CD4-positive, alpha-beta T cell treated with Interferon gamma for 1 hour (primary cell): ENCODE data around the gene RAPGEF3.
A peak's percentile ranks its signal among the peaks of the same experiment; 100 is the strongest.

Experiments
- DNase-seq: peaks from one replicate; pipeline ENCODE4 v3.0.0-alpha.2; 2020

RAPGEF3 gene, protein sequence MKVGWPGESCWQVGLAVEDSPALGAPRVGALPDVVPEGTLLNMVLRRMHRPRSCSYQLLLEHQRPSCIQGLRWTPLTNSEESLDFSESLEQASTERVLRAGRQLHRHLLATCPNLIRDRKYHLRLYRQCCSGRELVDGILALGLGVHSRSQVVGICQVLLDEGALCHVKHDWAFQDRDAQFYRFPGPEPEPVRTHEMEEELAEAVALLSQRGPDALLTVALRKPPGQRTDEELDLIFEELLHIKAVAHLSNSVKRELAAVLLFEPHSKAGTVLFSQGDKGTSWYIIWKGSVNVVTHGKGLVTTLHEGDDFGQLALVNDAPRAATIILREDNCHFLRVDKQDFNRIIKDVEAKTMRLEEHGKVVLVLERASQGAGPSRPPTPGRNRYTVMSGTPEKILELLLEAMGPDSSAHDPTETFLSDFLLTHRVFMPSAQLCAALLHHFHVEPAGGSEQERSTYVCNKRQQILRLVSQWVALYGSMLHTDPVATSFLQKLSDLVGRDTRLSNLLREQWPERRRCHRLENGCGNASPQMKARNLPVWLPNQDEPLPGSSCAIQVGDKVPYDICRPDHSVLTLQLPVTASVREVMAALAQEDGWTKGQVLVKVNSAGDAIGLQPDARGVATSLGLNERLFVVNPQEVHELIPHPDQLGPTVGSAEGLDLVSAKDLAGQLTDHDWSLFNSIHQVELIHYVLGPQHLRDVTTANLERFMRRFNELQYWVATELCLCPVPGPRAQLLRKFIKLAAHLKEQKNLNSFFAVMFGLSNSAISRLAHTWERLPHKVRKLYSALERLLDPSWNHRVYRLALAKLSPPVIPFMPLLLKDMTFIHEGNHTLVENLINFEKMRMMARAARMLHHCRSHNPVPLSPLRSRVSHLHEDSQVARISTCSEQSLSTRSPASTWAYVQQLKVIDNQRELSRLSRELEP

DNA sequence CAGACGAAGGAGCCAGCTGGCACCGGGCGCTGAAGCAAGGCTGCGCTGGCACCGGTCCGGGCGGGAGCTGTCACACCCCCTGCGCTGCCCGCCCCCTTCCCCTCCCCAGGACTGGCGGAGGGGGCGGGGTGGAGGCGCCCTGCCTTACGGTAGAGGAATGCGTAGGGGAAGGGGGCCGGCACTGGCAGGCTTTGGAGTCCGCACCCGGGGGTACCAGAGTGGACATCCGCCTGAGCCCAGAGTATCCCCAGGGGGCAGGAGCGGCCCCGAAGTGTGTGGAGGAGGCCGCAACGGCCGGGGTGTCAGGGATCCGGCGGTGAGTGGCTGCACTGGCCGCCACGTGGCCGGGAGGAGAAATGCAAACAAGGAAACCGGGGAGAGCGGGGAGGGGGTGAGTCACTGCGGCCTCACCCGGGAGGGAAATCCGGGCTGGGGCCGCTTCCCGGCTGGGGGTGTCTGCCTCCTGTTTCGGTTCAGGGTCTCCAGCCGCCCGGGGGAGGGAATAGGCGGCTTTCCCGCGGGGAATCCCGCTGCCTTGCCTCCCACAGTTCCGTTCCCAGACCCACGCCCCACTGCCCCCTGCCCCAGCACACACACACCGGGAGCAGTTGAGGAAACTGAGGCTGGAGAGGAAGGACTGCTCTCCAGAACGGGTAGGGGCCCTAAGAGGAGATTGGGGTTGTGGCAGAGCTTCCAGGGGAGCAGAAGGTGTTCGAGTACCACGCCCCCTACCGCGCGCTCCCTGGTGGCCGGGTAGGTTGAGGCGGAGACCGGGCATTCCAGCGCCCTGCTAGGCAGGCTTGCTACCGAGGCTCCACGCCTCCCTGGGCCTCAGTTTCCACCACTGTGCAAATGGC lies at the start of gene RAPGEF3:
RAPGEF3 (minus strand) TSS at position 47 of the 857 bp plus-strand sequence. CDS start 324 bp downstream, outside the sequence.
- DNase-seq: peak; percentile 68

DNA sequence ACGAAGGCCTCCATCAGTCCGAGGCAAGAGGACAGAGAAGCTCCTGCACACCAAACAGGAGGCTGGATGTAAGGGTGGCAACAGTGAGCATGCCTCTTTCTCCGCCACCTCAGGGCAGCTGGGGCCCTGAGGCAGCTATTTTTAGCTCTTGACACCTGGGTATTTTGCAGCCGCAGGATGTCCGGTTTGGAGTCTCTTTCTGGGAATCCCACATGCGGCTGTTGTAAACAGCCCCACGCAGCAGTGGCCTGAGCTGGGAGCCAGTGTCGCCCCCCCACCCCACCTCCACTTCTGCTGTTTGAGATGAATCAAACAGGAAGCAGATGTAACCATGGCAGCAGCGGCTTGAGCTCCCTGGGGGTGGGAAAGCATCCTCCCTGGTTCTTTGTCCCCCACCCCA lies 49.4 kb upstream of the RAPGEF3 start:
- peak; percentile 88 for DNase-seq

DNA sequence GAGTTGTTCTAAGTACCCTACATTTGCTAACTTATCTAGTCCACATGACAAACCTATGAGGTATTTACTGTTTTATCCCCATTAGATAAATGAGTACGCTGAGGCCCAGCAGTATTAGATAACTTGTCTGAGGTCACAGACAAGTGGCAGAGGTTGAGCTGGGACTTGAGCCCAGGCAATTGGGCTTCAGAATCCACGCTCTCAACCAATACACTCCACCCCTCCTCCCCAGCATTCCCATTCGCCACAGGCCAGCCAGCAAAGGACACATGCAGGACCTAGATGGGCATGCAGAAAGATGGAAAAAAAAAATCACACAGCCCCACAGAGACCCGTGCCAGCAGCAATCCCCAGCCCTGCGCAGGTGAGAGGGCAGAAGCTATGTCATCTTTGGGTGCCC lies 48.7 kb upstream of the RAPGEF3 start:
- no peak for DNase-seq

DNA sequence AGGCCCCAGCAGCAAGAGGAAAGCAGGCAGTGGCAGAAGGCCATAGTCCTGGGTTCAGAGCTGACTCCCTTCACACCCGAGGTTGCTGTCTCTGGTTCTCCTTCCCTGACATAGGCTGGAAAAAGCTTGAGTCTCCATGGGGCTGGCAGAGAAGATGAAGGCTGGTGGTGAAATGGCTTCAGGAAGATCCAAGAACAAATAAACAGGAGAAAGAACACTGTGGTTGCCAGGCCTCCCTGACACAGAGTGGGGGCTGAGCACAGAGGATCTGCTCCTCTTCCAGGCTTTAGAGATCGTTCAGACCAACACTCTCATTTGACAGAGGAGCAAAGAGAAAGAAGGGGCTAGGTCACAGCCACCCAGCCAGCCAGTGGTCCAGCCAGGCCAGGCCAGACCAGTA lies 46.7 kb upstream of the RAPGEF3 start:
- DNase-seq: no peak

DNA sequence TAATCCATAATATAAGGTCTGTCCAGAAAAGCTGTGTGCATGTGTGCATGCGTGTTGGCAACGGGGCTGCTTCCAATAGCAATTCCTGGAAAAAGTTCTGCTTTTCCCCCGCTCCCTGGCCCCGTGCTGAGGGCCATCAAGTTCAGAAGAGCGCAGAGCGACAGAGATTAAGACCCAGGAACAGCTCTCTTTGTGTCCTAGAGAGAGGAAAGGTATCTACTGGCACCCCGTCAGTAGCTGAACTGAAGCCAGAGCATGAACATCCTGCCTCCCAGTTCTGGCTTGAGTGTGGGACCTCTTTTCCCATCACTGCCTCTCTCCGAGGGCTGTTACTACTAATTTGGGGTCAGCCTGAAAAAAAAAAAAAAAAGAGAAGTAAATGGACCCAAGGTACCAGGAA lies 45.5 kb upstream of the RAPGEF3 start:
- no peak for DNase-seq

DNA sequence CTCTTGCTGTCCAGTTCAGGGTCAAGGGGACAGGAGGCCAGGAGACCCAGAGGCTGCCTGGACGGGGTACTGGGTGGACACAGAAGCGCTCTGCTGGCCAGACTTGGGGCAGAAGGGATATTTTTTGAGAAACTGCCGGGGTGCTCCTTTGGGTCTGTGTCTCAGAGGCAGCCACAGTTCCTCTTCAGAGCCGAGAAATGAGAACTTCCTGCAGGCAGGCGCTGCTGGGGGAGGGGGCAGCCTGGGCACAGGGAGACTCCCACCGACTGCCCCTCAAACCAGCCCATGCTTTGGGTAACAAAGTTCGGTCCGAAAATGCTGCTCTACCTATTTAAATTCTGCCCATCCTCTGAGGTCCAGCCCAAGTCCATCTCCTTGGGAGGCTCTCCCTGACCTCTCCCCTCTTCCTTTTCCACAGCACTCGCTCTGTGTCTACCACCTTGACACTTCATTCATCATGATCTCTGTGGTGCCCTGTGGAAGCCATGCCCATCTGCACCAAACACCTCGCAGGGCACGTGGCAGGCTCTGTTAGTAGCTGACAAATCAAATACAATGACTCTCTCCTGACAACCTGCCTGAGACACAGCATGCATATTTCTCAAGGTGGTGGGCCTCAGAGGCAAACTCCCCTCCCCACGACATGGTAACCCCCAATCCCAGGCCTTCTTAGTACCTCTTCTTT lies 44.7 kb upstream of the RAPGEF3 start:
- DNase-seq: no peak

DNA sequence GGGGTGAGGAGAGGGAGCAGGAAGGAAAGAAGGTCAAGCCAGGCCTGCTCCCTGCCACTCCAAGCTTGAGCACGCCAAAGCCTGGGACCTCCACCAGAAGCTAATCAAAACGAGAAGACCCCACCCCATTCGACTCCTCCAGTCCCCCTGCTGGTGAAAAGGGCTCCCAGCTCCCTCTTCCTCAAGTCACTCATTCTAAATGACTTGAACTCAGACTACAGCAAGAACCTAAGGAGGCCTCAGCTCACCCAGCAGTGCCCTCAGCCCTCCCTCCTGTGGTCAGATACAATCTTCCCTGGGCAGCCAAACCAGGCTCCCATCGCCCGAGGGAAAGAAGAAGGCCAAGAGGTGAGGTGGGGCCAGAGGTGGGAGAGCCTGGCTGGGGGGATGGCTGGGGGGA lies 43.6 kb upstream of the RAPGEF3 start:
- DNase-seq: no peak

DNA sequence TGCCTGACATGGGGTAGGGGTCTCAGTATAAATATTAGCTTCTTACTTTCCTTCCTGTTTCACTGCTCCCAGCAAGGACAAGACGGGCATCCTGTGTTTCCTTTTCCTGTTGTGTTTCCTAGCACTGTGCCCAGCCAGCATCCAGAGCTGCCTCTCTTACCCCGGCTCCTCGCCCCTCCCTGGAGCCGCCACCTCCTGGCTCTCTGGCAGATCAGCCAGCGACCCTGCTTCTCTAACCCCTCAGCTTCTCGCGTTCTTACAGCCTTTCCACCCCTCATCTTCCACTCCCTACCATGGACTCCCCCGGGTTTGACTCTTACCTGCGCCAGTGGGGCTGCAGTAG lies 43.2 kb upstream of the RAPGEF3 start:
- no peak for DNase-seq

DNA sequence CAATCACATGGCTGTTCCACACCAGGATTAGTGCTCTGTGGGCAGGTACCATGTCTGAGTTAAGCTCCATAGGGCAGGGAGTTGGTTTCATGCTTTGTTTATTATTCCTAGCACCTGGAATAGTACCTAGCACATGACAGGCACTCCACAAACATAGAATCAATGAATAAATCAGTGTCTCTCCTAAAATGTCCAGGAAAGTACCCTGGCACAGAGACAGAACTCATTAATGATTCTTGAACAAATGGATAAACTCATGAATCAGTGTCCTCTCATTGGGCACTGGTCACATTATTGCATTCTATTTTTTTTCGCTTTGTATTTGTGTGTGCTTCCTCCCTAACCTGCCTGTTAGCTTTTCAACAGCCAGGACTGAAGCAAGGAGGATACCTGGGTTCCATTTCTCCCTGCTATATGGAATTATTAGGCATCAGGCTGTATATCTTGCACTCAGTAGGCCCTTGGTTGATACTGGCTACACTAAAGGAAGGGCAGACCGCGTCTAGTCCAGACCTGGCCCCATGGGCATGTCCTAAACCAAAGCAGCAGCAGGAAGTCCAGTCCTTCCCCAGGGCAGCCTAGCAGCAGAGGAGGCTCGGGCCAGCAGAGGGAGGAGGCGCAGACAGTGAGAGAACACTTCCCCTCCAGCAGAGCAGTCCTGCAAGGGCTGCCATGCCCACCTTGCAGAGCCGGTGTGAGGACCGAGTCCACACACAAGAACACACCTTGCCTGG lies 42.7 kb upstream of the RAPGEF3 start:
- peak; percentile 34 for DNase-seq

DNA sequence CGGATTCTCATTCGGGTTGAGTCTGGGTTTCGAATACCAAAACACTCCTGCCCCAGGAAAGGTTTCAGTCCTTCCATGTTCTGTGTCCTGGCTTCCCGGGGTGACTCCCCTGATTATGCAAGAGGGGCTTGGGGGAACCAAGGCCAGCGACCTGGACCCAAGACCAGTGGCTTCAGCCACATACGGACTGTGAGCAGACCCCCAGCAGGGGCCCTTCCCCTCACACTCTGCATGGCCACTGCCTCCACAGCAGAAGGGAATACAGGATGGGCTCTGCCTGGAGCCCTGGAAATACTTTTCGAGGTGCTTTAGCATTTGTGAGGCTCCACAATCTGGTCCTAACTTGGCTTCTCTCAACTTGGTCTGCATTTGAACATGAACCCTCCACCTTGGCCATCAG lies 41.9 kb upstream of the RAPGEF3 start:
- no peak for DNase-seq

DNA sequence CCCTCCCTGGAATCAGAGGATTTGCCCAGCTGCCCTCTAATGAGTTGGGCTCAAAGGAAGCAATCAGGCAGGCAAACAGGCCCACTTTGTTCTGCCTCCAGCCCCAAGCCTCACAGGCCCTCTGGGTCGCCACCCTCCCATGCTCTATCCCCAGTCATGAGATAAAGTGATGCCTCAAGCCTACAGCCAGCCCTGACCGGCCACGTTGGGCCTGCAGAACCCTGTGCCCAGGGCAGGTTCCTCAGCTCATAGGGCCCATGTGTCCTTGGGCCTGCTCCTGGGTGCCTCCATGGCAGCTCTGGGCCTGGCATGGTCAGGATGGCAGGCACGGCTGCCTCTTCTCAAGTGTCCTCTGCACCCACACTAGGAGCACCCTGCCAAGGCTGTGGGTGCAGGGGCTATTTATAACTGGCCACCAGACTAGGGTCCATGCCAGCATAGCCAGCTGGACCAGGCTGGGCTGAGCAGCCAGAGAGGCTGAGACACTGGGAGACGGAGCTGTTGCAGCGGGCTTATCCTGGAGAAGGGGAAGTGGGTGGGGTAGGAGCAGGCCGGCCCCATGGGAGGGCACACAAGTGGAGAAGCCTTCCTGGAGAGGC lies 40.8 kb upstream of the RAPGEF3 start:
- DNase-seq: no peak

DNA sequence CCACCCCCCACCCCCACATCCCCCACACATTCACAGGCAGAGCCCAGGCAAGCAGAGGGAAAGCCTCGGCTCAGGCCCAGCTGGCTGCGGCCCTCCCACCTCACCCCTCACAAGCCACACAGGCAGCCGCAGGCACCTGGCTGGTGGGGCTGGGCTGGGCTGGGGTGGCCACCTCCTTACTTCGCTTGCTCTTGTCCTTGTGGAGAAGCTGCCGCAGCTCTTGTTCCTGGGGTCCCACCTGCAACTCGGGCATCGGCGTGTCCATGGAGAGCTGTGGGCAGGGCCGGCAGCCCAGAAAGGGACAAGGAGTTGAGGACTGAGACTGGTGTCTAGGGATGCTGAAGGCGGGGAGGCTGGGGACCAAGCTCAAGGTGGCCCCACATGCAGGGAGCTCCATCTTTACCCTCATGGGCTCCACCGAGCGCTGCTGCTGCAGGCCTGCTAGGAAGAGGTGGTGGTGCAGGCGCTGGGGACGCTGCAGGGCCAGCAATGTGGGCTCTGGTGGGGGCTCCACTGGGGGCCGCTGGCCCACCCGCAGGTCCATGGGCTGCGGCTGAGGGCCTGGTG lies 39.8 kb upstream of the RAPGEF3 start:
- no peak for DNase-seq

DNA sequence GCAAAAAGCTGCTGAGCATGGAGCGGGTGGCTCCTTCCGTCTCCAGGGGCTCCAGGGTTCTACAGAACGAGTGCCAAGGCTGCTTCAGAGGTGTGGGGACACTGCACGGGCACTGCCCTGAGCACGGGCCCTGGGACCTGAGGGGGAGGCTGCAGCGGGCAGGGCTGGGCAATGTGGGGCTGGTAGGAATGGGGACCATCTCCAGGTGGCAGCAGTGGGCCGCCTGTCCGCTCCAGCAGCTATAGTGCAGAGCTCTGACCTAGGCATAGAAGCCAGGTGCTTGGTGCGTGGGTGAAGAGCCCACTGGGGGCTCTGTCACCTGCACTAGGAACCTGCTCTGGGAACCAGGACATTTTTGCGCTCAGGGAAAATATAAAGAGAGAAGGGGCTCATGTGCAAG lies 38.8 kb upstream of the RAPGEF3 start:
- DNase-seq: peak; percentile 45

DNA sequence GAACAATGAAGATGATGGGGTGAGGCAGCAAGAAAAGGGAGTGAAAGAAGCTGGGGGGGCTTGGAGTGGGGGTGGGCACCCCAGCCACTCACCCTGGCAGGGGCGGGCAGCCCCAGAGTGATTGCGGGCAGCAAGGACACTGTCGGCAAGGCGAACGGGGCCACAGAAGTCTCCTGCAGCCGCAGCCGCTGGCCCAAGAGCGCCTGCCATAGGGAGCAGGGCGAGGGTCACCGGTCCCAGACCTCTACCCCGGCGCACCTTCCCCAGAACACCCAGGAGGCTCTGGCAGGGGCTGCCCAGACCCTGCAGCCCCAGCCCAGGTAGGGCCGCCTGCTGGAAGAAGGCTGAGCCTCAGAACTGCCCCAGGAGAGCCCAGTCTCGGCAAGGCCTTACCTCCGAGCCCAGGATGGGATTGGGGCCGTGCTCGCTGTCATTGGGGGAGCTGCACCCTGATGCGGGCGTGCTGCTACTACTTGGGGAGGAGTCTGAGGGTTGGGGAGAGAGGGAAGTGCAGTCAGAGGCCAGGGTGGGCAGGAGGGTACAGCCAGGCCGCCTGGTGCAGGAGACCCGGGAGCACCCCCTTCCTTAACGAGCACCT lies 37.2 kb upstream of the RAPGEF3 start:
- no peak for DNase-seq

DNA sequence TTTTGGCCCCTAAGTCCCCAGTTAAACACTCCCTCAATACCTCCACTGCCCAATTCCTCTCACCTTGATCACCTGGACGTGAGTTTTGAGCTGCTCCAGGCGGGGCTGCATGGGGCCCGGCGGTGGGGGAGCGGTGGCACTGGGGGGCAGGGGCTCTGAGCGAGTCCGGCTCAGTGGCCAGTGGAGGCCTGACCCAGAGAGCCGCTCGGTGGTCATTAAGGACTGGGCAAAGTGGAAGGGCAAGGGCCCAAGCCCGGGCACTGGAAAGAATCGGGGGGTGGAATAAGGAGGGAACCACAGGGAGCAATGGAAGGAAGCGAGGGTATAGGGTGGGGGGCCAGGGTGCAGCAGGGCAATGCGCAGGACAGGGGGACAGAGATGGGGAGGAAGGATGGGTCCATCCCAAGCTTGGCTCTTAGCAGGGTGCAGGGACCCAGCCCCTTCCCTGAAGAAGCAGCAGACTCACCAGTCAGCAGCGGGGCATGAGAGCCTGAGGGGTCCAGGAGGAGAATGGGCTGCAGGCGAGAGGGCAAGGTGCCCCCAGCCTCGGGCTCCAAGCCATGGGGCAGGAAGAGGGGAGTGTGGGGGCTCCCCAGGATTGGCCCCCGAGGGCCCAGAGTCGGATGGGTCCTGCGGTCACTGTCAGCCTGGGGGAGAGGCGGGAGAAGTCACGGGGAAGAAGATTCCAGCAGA lies 36.6 kb upstream of the RAPGEF3 start:
- DNase-seq: no peak

DNA sequence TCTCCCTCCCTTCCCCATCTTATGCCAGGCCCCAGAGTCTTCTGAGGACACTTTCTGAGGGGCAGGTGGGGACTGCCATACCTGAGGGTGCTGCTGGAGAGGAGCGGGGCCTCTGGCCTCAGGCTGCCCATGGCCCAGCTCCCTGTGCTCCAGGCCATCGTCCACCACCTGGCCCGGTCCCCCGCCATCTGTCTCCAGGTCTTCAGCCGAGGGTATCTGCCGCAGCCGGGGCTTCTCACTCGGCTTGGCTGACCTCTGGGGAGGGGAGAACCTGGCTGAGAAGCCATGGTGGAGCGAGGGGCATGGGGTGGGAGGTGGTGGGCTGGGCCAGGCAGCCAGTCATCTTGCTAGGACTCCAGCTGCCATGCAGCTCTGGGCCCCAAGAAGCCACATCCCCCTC lies 36.0 kb upstream of the RAPGEF3 start:
- no peak for DNase-seq

DNA sequence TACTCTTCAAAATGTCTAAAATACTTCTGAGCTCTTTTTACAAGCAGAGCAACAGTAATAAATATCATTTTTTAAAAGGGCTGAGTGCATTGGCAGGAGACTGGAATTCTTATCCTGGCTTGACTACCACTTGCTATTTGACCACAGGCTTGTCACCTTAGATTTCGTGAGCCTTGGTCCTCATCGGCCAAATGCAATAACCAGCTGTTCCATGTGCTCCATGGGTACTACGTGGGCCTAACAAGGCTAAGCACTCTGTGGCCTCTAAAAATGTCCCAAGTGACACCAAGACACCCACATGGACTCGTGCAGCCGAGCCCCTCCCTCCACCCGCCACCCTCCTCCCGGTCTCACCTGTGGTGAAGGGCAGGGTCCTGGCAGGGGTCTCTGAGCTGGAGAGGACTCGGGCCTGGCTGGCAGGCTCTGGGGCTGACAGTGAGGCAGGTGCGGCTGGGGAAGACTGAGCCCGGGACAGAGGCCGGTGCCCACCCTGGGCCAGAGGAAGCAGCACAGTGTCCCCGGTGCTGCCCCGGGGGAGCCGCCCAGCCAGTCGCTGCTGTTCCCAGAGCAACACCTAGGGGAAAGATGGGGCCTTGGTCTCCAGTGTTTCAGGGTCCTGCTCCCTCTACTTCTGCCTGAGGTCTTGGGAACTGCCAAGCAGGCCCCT lies 34.5 kb upstream of the RAPGEF3 start:
- DNase-seq: no peak

DNA sequence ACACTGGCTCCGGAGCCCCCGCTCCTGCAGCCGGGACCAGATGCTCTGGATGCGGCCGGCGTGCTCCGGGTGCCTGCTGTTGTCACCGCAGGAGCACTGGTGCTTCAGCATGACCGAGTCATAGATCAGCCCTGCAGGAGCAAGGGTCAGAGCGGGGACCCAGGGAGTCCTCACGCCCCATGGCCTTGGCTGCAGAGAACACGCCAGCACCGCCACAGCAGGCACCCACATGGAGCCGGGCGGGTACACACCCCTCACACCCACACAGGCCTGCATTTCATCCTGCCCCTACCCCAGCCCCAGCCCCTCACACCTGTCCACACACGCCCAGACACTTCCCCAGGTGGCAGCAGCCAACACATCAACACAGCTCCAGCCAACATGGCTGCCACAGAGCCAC lies 33.2 kb upstream of the RAPGEF3 start:
- no peak for DNase-seq

DNA sequence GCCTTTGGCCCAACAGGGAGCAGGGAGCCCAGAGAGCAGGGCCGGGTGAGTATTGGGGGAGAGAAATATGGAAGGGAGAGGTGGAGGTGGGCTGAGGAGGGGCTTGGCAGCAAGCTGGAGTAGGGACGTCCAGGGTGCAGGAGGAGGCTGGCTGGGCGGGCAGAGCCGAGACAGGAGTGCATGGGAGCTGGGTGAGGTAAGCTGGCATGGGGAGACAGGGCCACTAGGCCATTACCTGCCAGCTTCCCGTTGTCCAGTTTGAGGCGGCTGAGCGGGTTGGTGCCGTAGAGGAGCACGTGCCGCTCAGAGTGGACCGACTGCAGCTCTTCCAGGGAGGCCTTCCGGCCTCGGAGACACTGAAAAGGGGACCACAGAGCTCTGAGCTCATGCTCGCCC lies 32.7 kb upstream of the RAPGEF3 start:
- no peak for DNase-seq
